22Rv1 (cell line): ENCODE measurements around the gene LYZL6.

Source experiments
- H3K27ac ChIP-seq: fragments of 450-650 bp; 2 replicates; pipeline ENCODE4 v1.5.1; 2017
- CTCF ChIP-seq: fragments of 450-650 bp; IDR thresholded peaks from 2 replicates; pipeline ENCODE4 v1.5.1; 2017; ENCODE audit warnings: mild to moderate bottlenecking
- ZFX ChIP-seq: fragments of 450-650 bp; IDR thresholded peaks from 2 replicates; pipeline ENCODE4 v1.6.1; 2017; ENCODE audit warnings: antibody characterized with exemption, borderline replicate concordance

The LYZL6 gene

GRCh38 chr17:35915153-35915964 is 28.2 kb downstream of the LYZL6 start:
- H3K27ac ChIP-seq, result no peak overlapping the region
- TF ChIP-seq ZFX (no peak), CTCF (no peak)

DNA sequence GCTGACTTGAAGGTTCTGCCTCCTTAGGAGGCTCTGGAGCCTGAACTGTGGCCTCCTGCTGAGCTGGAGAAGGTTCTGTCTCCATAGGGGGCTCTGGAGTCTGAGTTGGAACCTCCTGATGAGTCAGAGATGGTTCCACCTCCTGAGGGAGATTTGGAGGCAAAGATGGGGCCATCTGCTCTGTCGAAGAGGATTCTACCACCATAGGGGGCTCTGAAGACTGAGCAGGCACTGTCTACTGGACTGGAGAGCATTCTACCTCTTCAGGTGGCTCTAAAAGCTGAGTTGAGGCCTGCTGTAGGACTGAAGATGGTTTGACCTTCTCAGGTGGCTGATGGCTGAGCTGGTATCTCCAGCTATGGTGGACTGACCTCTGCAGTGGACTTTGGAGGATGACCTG is 29.2 kb downstream of the LYZL6 start:
- no peak overlapping the region for H3K27ac ChIP-seq
- TF ChIP-seq ZFX, result no peak
- TF ChIP-seq CTCF, result no peak

- TF ChIP-seq CTCF (no peak), ZFX (no peak)
- no peak overlapping the region for H3K27ac ChIP-seq
These were observed 29.9 kb downstream of the LYZL6 start for GRCh38 chr17:35913609-35914008.

DNA sequence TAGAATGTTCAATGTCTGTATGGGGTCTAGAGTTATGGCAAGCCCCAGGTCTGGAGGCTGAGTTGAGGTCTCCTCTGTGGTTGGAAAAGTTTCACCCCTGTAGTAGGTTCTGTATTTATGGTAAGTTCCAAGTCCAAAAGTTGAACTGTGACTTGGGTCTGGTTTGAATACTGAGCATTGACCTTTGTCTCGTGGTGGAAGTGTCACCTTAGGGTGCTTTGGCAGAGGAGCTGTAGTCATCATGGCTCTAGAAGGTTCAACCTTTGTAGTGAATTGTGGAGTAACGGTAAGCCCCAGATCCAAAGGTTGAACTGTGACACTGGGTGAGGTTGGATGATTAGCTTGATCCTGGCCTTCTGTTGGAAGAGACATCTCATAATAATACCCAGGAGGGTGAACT is 30.6 kb downstream of the LYZL6 start:
- no peak overlapping the region for H3K27ac ChIP-seq
- no peak for TF ChIP-seq ZFX
- no peak for TF ChIP-seq CTCF

- no peak overlapping the region for H3K27ac ChIP-seq
These were observed 31.1 kb downstream of the LYZL6 start for GRCh38 chr17:35912339-35912912.

GRCh38 chr17:35909408-35909807 is 34.1 kb downstream of the LYZL6 start:
- H3K27ac ChIP-seq, result no peak overlapping the region
- TF ChIP-seq CTCF (no peak), ZFX (no peak)

More at GRCh38 chr17:35912339-35912912, 31.1 kb downstream of the LYZL6 start:
- TF ChIP-seq CTCF (no peak), ZFX (no peak)

- no peak overlapping the region for H3K27ac ChIP-seq
- TF ChIP-seq ZFX (no peak), CTCF (no peak)
These were observed 35.8 kb downstream of the LYZL6 start for GRCh38 chr17:35907691-35908090.
